ENCODE data around the gene FGF7. TPM values are rescaled to one million over a fixed set of nuclear protein-coding genes. Genes with fewer than 3 reads are reported as not detected.

FGF7 gene
- polyA plus RNA-seq, 1 donor from 2014 or later, result 0.04 TPM

GRCh38 chr15:49438962-49439631, 16.1 kb downstream of the FGF7 start (continued):
- TF ChIP-seq REST (IDR thresholded peaks at IDR 0.05; ENCODE audit: borderline replicate concordance), result no peak

DNA sequence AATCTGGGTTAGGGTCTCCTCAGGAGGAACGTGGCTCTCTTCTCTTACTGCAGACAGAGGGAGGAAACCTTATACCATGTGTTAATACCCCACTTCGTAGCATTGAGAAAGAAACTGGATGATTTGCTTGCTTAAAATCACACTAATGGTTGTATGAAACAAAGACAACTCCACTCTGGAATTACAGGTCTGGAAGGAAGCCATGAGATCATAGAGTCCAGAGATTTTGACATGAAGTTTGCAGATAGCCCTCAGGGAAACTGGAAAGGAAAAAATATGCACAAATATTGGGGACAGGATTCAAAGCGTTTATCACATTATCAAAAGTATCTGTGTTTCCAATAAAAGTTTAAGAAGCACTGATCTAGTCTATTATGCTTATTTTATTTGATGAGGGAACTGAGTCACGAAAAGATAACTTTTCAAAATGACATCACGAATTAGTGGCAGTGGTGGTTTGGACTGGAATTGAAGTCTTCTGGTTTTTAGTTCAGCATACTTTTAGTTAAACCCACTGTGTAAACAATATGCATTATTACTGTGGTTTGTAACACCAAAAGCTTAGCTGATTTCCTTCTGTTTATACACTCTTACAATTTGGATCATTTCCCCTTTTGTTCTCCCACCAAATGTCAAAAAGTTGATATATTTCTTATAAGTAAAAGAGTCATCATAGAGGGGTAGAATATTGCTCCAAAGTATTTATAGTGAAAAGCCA, 16.8 kb downstream of the FGF7 start:
- Histone ChIP-seq H3K9me2 (ENCODE audit: insufficient read depth, low read length) (no peaks in the 10 kb centered on the region), H3K4me2 (ENCODE audit: low read length) (no peak overlapping the region), H4K20me1 (ENCODE audit: insufficient read depth) (no peaks in the 10 kb centered on the region), H3K79me2 (replicated peaks; ENCODE audit: insufficient read depth, low read length) (no peaks in the 10 kb centered on the region), H3K27me3 (ENCODE audit: insufficient read depth, low read depth, low read length) (no peaks in the 10 kb centered on the region), H3K36me3 (ENCODE audit: insufficient read depth, low read length) (no peaks in the 10 kb centered on the region), H3K27ac (ENCODE audit: low read length) (no peak overlapping the region), H2AFZ (ENCODE audit: low read depth, low read length) (no peak overlapping the region), H3K9me3 (ENCODE audit: low read length) (no peaks in the 10 kb centered on the region), H3F3A (ENCODE audit: insufficient read depth, low read length, poor library complexity, severe bottlenecking) (no peaks in the 10 kb centered on the region), H3K4me3 (ENCODE audit: low read length) (no peak overlapping the region), H3K9ac (ENCODE audit: low read length) (no peak overlapping the region)
- TF ChIP-seq EZH2 (IDR thresholded peaks at IDR 0.05; ENCODE audit: borderline replicate concordance, insufficient read depth, low read length, poor library complexity, severe bottlenecking) (no peak), RAD21 (conservative IDR thresholded peaks at IDR 0.05) (no peak), TAF1 (IDR thresholded peaks at IDR 0.05; ENCODE audit: low read depth) (no peak), EP300 (conservative IDR thresholded peaks at IDR 0.05; ENCODE audit: poor library complexity, severe bottlenecking) (no peak)

DNA sequence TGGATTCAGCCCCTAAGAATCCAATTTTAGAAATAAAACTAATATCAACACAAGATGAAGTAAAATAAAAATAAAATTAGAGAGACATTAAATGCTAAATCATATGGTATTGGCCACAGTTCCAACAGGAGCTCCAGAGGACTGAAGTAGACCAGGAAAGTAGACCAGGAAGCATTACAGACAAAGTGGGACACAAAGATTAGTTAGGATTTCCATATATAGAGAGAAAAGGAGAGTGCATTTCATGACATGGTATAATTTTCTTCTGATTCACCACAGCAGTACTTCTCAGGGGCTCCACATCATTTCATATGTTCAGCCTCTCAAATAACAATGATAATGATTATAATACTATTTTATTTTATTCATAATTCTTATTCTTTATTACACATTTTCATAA, 18.3 kb downstream of the FGF7 start:
- Histone ChIP-seq H2AFZ (ENCODE audit: low read depth, low read length) (no peak overlapping the region), H3K4me2 (ENCODE audit: low read length) (no peak overlapping the region), H3K36me3 (ENCODE audit: insufficient read depth, low read length) (no peaks in the 10 kb centered on the region), H3K27me3 (ENCODE audit: insufficient read depth, low read depth, low read length) (no peaks in the 10 kb centered on the region), H3K4me3 (ENCODE audit: low read length) (no peak overlapping the region), H3K79me2 (replicated peaks; ENCODE audit: insufficient read depth, low read length) (no peaks in the 10 kb centered on the region), H3F3A (ENCODE audit: insufficient read depth, low read length, poor library complexity, severe bottlenecking) (no peaks in the 10 kb centered on the region), H3K27ac (ENCODE audit: low read length) (no peak overlapping the region), H4K20me1 (ENCODE audit: insufficient read depth) (no peaks in the 10 kb centered on the region), H3K9me2 (ENCODE audit: insufficient read depth, low read length) (no peaks in the 10 kb centered on the region), H3K9ac (ENCODE audit: low read length) (no peak overlapping the region), H3K9me3 (ENCODE audit: low read length) (no peaks in the 10 kb centered on the region)
- TF ChIP-seq SMC3 (conservative IDR thresholded peaks at IDR 0.05; ENCODE audit: poor library complexity), result no peak
- TF ChIP-seq CTCF (IDR thresholded peaks at IDR 0.05; ENCODE audit: poor library complexity, severe bottlenecking), result no peak
- TF ChIP-seq POLR2AphosphoS5 (IDR thresholded peaks at IDR 0.05), result no peak
- TF ChIP-seq REST (IDR thresholded peaks at IDR 0.05; ENCODE audit: borderline replicate concordance), result no peak
- no peak for TF ChIP-seq EP300 (conservative IDR thresholded peaks at IDR 0.05; ENCODE audit: poor library complexity, severe bottlenecking)
- TF ChIP-seq MXI1 (conservative IDR thresholded peaks at IDR 0.05; ENCODE audit: poor library complexity, severe bottlenecking), result no peak
- TF ChIP-seq TAF1 (IDR thresholded peaks at IDR 0.05; ENCODE audit: low read depth), result no peak
- no peak for TF ChIP-seq EZH2 (IDR thresholded peaks at IDR 0.05; ENCODE audit: borderline replicate concordance, insufficient read depth, low read length, poor library complexity, severe bottlenecking)
- TF ChIP-seq RAD21 (conservative IDR thresholded peaks at IDR 0.05), result no peak
